A549 (cell line): Measurements from ENCODE around the gene ST6GALNAC4. TPM values are rescaled to one million over a fixed set of nuclear protein-coding genes. Genes with fewer than 3 reads are reported as not detected.

ENCODE experiments used
- ATAC-seq, 2 experiments: fragments of 200-7000 bp in 1 of 2; fragments of >200 bp in 1 of 2; cut with Nextera tagmentation in 1 of 2; cut with Tn5 transposase in 1 of 2; 3 replicates each; pipeline versions ENCODE4 v1.8.0 to v1.9.1; 2018 to 2020; ENCODE audit warnings: mild to moderate bottlenecking in 1 of 2, moderate library complexity in 1 of 2
- CTCF ChIA-PET: fragments of 300-600 bp; sonication (Branson Sonifier 250); formaldehyde crosslinking; extraction: SDS; loops from one replicate; lab custom pipeline; 2021; ENCODE audit warnings: antibody characterized with exemption, inconsistent platforms; lab: Yijun Ruan, JAX
- POLR2A ChIA-PET: fragments of 350-600 bp; formaldehyde crosslinking; extraction: SDS; loops from one replicate; lab custom pipeline; 2021; ENCODE audit warnings: antibody characterized with exemption, inconsistent platforms; lab: Yijun Ruan, JAX
- DNase-seq, 2 experiments: peaks; one replicate each; pipeline versions ENCODE4 v3.0.0 to v3.0.0-alpha.2; 2011 to 2016; ENCODE audit warnings: low read depth in 1 of 2, low spot score in 1 of 2
- FAIRE-seq: peaks from 2 replicates; lab custom pipeline; 2011; peaks lifted over from hg19 to GRCh38; lab: Jason Lieb, UNC
- H3K27ac ChIP-seq, 2 experiments: fragments of >200 bp; sonication (Bioruptor Twin); formaldehyde crosslinking; 3 replicates each; pipeline ENCODE4 v1.5.1; 2016 to 2017
- H3K4me1 ChIP-seq: fragments of >200 bp; sonication (Bioruptor Twin); formaldehyde crosslinking; 3 replicates; pipeline ENCODE4 v1.6.1; 2016
- H3K4me2 ChIP-seq: fragments of >200 bp; sonication (Bioruptor Twin); formaldehyde crosslinking; 3 replicates; pipeline ENCODE4 v1.6.1; 2016
- H3K4me3 ChIP-seq: fragments of >200 bp; sonication (Bioruptor Twin); formaldehyde crosslinking; 3 replicates; pipeline ENCODE4 v1.5.1; 2016
- H3K9me3 ChIP-seq: fragments of >200 bp; sonication (Bioruptor Twin); formaldehyde crosslinking; 3 replicates; pipeline ENCODE4 v1.6.1; 2016
- BCL3 ChIP-seq: fragments of >200 bp; sonication (Bioruptor Twin); formaldehyde crosslinking; IDR thresholded peaks from 3 replicates; pipeline ENCODE4 v1.6.1; 2016
- CBX2 ChIP-seq: fragments of 200-600 bp; sonication (generic); IDR thresholded peaks from 2 replicates; pipeline ENCODE4 v1.6.1; 2016; ENCODE audit warnings: low read depth, mild to moderate bottlenecking, borderline replicate concordance
- E2F6 ChIP-seq: IDR thresholded peaks from 2 replicates; pipeline ENCODE4 v1.6.1; 2012; ENCODE audit warnings: low read depth, borderline replicate concordance
- FOSL2 ChIP-seq, 2 experiments: fragments of 450-650 bp in 1 of 2; fragments of >200 bp in 1 of 2; sonication (Bioruptor Twin) in 1 of 2; formaldehyde crosslinking; IDR thresholded peaks; 2 replicates each; pipeline versions ENCODE4 v1.5.0 to v1.6.1; 2016 to 2020; ENCODE audit warnings: mild to moderate bottlenecking in 1 of 2, moderate library complexity in 1 of 2
- GATA3 ChIP-seq: IDR thresholded peaks from 2 replicates; pipeline ENCODE4 v1.6.1; 2012; ENCODE audit warnings: borderline replicate concordance
- HES2 ChIP-seq: fragments of >200 bp; sonication (Bioruptor Twin); formaldehyde crosslinking; IDR thresholded peaks from 2 replicates; pipeline ENCODE4 v1.6.1; 2016
- HOXB5 ChIP-seq: fragments of 250-450 bp; sonication (Bioruptor Pico); IDR thresholded peaks from 2 replicates; pipeline ENCODE4 v1.5.0; 2020; ENCODE audit warnings: mild to moderate bottlenecking, moderate library complexity
- JUN ChIP-seq, 2 experiments: fragments of >200 bp; sonication (Bioruptor Twin); formaldehyde crosslinking; IDR thresholded peaks; 2 replicates in 1 of 2; 3 replicates in 1 of 2; pipeline ENCODE4 v1.6.1; 2016 to 2017
- JUNB ChIP-seq: fragments of >200 bp; sonication (Bioruptor Twin); formaldehyde crosslinking; IDR thresholded peaks from 2 replicates; pipeline ENCODE4 v1.6.1; 2016
- KDM5A ChIP-seq: fragments of 200-600 bp; sonication (generic); IDR thresholded peaks from 2 replicates; pipeline ENCODE4 v1.6.1; 2016; ENCODE audit warnings: antibody characterized with exemption, mild to moderate bottlenecking
- MYC ChIP-seq: IDR thresholded peaks from 2 replicates; pipeline ENCODE4 v1.6.1; 2012; ENCODE audit warnings: mild to moderate bottlenecking, inconsistent platforms, low read length, improper control_type of control experiment, borderline replicate concordance
- NPAS2 ChIP-seq: fragments of 250-450 bp; sonication (Bioruptor Pico); IDR thresholded peaks from 2 replicates; pipeline ENCODE4 v1.8.0; 2022; ENCODE audit warnings: mild to moderate bottlenecking, moderate library complexity, borderline replicate concordance
- PHF8 ChIP-seq: fragments of 200-600 bp; sonication (generic); IDR thresholded peaks from 2 replicates; pipeline ENCODE4 v1.6.1; 2016; ENCODE audit warnings: low read depth, mild to moderate bottlenecking, antibody characterized with exemption, moderate library complexity, borderline replicate concordance
- POLR2A ChIP-seq: IDR thresholded peaks from 2 replicates; pipeline ENCODE4 v1.6.1; 2012; ENCODE audit warnings: mild to moderate bottlenecking, low read length
- POLR2AphosphoS2 ChIP-seq: conservative IDR thresholded peaks from 2 replicates; pipeline ENCODE4 v1.6.1; 2012; ENCODE audit warnings: low read length, improper control_type of control experiment, inconsistent platforms
- RAD21 ChIP-seq, 2 experiments: fragments of >200 bp in 1 of 2; sonication (Bioruptor Twin) in 1 of 2; formaldehyde crosslinking in 1 of 2; IDR thresholded peaks in 1 of 2; conservative IDR thresholded peaks in 1 of 2; 2 replicates in 1 of 2; 3 replicates in 1 of 2; pipeline ENCODE4 v1.6.1; 2012 to 2018; ENCODE audit warnings: inconsistent platforms in 1 of 2
- SREBF2 ChIP-seq: fragments of 450-650 bp; IDR thresholded peaks from 2 replicates; pipeline ENCODE4 v1.6.1; 2014; ENCODE audit warnings: mild to moderate bottlenecking, moderate library complexity
- TFCP2L1 ChIP-seq: fragments of 250-450 bp; sonication (Bioruptor Pico); IDR thresholded peaks from 2 replicates; pipeline ENCODE4 v1.5.0; 2021; ENCODE audit warnings: mild to moderate bottlenecking
- ZFP36 ChIP-seq: fragments of 450-650 bp; IDR thresholded peaks from 2 replicates; pipeline ENCODE4 v1.6.1; 2014; ENCODE audit warnings: borderline replicate concordance; ENCODE audit not compliant: partially characterized antibody
- ZNF302 ChIP-seq: fragments of 250-450 bp; sonication (Bioruptor Pico); IDR thresholded peaks from 2 replicates; pipeline ENCODE4 v1.9.0; 2021; ENCODE audit warnings: inconsistent platforms, mild to moderate bottlenecking, moderate library complexity
- WGBS: methylation state at CpG from one replicate; pipeline ENCODE4 v1.1.6; 2017; ENCODE audit errors: missing lambda C conversion rate; 5-methylcytosine and 5-hydroxymethylcytosine counted together
- polyA plus RNA-seq, 4 experiments: library from polyadenylated mRNA; depleted of rRNA in 3 of 4; stranded (reverse); fragments of >200 nt; fragmentation: RNase III in 1 of 4; extraction: RNeasy Plus Mini Kit Qiagen cat#74134 plus additional on column Dnase treatment in 1 of 4; gene quantifications; 2 replicates in 3 of 4; 3 replicates in 1 of 4; pipeline ENCODE4 v1.2.3, GENCODE V29; 2011 to 2017
- TF ChIP-seq, protein P1 (sequence below): fragments of 250-450 bp; sonication (Bioruptor Pico); IDR thresholded peaks from 2 replicates; pipeline ENCODE4 v1.5.0; 2020; ENCODE audit warnings: low read depth, mild to moderate bottlenecking, moderate library complexity
- TF ChIP-seq, protein P2 (sequence below): fragments of 450-650 bp; IDR thresholded peaks from 2 replicates; pipeline ENCODE4 v1.6.1; 2014; ENCODE audit warnings: antibody characterized with exemption
- TF ChIP-seq, protein P3 (sequence below): IDR thresholded peaks from 2 replicates; pipeline ENCODE4 v1.6.1; 2012

The ST6GALNAC4 gene
- polyA plus RNA-seq, 2 of the 4 experiments (the other 2 are of a cell fraction): 11.0 to 24.8 TPM

DNA sequence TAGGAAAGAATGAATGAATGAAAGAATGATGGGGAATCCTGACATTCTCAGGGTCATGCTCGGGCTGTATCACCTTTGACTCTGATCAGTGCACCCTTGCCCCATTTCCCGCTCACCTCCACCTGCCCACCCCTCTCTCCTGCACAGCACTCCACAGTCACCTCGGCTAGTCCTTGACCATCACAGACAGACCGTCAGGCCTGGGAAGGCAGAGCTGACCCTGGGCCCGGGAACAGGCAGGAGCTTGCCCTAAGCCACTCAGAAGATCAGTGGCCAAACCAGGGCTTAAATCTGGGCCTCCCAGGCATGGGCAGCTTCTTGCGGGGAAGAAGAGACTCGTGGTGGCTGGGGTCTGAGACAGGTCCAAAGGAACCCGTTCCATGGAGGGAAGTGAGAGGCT lies 21.0 kb downstream of the ST6GALNAC4 start:
- ChIA-PET CTCF (interaction anchor here (1.0 to 2.1 kb wide), 5 partner anchors 9 to 48 kb away, joined by 3 to 7 read pairs (median 5); no protein-coding TSS in a partner anchor), POLR2A (interaction anchor here (0.9 kb wide), 1 partner anchor 21 kb away, joined by 3 read pairs; the partner anchor contains the start of gene ST6GALNAC4)
- TF ChIP-seq KDM5A (no peak), CBX2 (no peak), TFCP2L1 (CRISPR knock-in tag) (no peak), ZNF302 (CRISPR knock-in tag) (no peak), MYC (no peak), GATA3 (no peak), HOXB5 (CRISPR knock-in tag) (no peak), E2F6 (no peak), SREBF2 (no peak), POLR2AphosphoS2 (no peak), HES2 (no peak)
- TF ChIP-seq, protein P1, sequence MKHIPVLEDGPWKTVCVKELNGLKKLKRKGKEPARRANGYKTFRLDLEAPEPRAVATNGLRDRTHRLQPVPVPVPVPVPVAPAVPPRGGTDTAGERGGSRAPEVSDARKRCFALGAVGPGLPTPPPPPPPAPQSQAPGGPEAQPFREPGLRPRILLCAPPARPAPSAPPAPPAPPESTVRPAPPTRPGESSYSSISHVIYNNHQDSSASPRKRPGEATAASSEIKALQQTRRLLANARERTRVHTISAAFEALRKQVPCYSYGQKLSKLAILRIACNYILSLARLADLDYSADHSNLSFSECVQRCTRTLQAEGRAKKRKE (CRISPR knock-in tag): no peak
- TF ChIP-seq, protein P2, sequence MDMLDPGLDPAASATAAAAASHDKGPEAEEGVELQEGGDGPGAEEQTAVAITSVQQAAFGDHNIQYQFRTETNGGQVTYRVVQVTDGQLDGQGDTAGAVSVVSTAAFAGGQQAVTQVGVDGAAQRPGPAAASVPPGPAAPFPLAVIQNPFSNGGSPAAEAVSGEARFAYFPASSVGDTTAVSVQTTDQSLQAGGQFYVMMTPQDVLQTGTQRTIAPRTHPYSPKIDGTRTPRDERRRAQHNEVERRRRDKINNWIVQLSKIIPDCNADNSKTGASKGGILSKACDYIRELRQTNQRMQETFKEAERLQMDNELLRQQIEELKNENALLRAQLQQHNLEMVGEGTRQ: no peak
- peaks cover 23% of the 10 kb centered on the region for H3K9me3 ChIP-seq
- 94% methylated on average over 8 of the region's 8 CpGs for WGBS
- H3K4me3 ChIP-seq: no peak overlapping the region
- DNase-seq: no peak
- FAIRE-seq: no peak
- no peak for ATAC-seq
- H3K27ac ChIP-seq: no peak overlapping the region
- H3K4me2 ChIP-seq: no peak overlapping the region
- peaks cover 14% of the 10 kb centered on the region for H3K4me1 ChIP-seq

- CTCF ChIA-PET: interaction anchor here (1.1 to 2.1 kb wide), 3 partner anchors 18 to 159 kb away, joined by 3 to 14 read pairs (median 5); partner anchors contain the start of gene TOR2A
- no peak overlapping the region for H3K4me3 ChIP-seq
- H3K4me1 ChIP-seq: 0 out of 3 replicates have a peak, but pooled peaks cover 2% of the 10 kb centered on the region
- H3K4me2 ChIP-seq: no peak overlapping the region
- 89% methylated on average over 4 of the region's 4 CpGs for WGBS
- DNase-seq (no peak), FAIRE-seq (no peak), ATAC-seq (no peak)
- H3K27ac ChIP-seq: no peak overlapping the region
- TF ChIP-seq GATA3 (no peak), BCL3 (no peak), RAD21 (conservative IDR thresholded peaks at IDR 0.05 in 1 of 2, IDR thresholded peaks at IDR 0.05 in 1 of 2) (no peak), JUN (IDR thresholded peaks at IDR 0.05) (no peak), MYC (no peak), NPAS2 (CRISPR knock-in tag) (no peak), PHF8 (no peak), JUNB (no peak), FOSL2 (IDR thresholded peaks at IDR 0.05) (no peak), FOSL2 (CRISPR knock-in tag; IDR thresholded peaks at IDR 0.05) (no peak), ZFP36 (no peak), POLR2AphosphoS2 (no peak), POLR2A (no peak)
- TF ChIP-seq, protein P3, sequence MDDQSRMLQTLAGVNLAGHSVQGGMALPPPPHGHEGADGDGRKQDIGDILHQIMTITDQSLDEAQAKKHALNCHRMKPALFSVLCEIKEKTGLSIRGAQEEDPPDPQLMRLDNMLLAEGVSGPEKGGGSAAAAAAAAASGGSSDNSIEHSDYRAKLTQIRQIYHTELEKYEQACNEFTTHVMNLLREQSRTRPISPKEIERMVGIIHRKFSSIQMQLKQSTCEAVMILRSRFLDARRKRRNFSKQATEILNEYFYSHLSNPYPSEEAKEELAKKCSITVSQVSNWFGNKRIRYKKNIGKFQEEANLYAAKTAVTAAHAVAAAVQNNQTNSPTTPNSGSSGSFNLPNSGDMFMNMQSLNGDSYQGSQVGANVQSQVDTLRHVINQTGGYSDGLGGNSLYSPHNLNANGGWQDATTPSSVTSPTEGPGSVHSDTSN: no peak
- POLR2A ChIA-PET: no interaction called here
- H3K9me3 ChIP-seq: peaks cover 23% of the 10 kb centered on the region
Measured at GRCh38 chr9:127893392-127893791, 23.4 kb downstream of the ST6GALNAC4 start.
